Stomach (tissue), 9 donors: ENCODE measurements around the gene TAS2R4. TPM values are rescaled to one million over a fixed set of nuclear protein-coding genes. Genes with fewer than 3 reads are reported as not detected.

Experiments used
- DNase-seq, 2 donors: peaks; one replicate each; pipeline versions ENCODE4 v3.0.0 to v3.0.0-alpha.2; 2013 to 2019
- H3K27ac ChIP-seq, 5 donors: fragments of 200-600 bp in 4 of 5; sonication (generic) in 4 of 5; one replicate each; pipeline ENCODE4 v1.5.1; 2013 to 2019; ENCODE audit warnings: mild to moderate bottlenecking in 1 of 5, moderate library complexity in 1 of 5
- H3K27me3 ChIP-seq, 3 donors: fragments of 200-600 bp; sonication (generic); one replicate each; pipeline ENCODE4 v1.5.1; 2017 to 2019; ENCODE audit warnings: mixed run types in 1 of 3
- H3K36me3 ChIP-seq, 4 donors: fragments of 200-600 bp; sonication (generic); 1 replicate in 3 of 4; 2 replicates in 1 of 4; pipeline ENCODE4 v1.5.1; 2016 to 2019
- H3K4me1 ChIP-seq, 4 donors: fragments of 200-600 bp; sonication (generic); one replicate each; pipeline ENCODE4 v1.5.1; 2016 to 2019
- H3K4me3 ChIP-seq, 4 donors: fragments of 200-600 bp; sonication (generic) in 3 of 4; one replicate each; pipeline ENCODE4 v1.5.1; 2016 to 2019; ENCODE audit warnings: mild to moderate bottlenecking in 1 of 4
- H3K9me3 ChIP-seq, 4 donors: fragments of 200-600 bp; sonication (generic); one replicate each; pipeline ENCODE4 v1.5.1; 2016 to 2019
- CTCF ChIP-seq, 7 experiments: fragments of 450-650 bp in 4 of 7; fragments of 200-600 bp in 3 of 7; sonication (generic) in 3 of 7; IDR thresholded peaks; one replicate each; pipeline ENCODE4 v1.5.1; 2016 to 2019; ENCODE audit warnings: antibody characterized with exemption in 7 of 7, control low read depth in 2 of 7, mild to moderate bottlenecking in 1 of 7
- EP300 ChIP-seq: sonication (generic); formaldehyde crosslinking; IDR thresholded peaks from one replicate; pipeline ENCODE4 v1.6.1; 2017; ENCODE audit warnings: antibody characterized with exemption
- POLR2A ChIP-seq, 4 donors: fragments of 450-650 bp; IDR thresholded peaks; one replicate each; pipeline ENCODE4 v1.6.1; 2016; ENCODE audit warnings: antibody characterized with exemption in 4 of 4, control low read depth in 2 of 4, mild to moderate bottlenecking in 1 of 4, moderate library complexity in 1 of 4
- POLR2AphosphoS5 ChIP-seq, 3 donors: sonication (generic); formaldehyde crosslinking; IDR thresholded peaks; one replicate each; pipeline ENCODE4 v1.6.1; 2016; ENCODE audit warnings: antibody characterized with exemption in 3 of 3
- WGBS, 5 donors: extraction: QIAGEN DNeasy Blood & Tissue Kit in 3 of 5; methylation state at CpG; one replicate each; pipeline versions ENCODE4 v1.1.5 to v1.1.7; 2013 to 2018; 5-methylcytosine and 5-hydroxymethylcytosine counted together
- intact Hi-C: fragments of 100-400 bp; cut with DNase I; formaldehyde crosslinking; loops from one replicate; pipeline ENCODE4 v1.15.1; 2023; ENCODE audit warnings: low total_unique reads
- polyA plus RNA-seq, 3 donors: library from polyadenylated mRNA; stranded (reverse); fragments of 200-250 nt; gene quantifications; one replicate each; pipeline ENCODE4 v1.2.3, GENCODE V29; 2013
- total RNA-seq, 5 donors: library from RNA; depleted of rRNA; stranded (reverse); fragments of >200 nt; gene quantifications; one replicate each; pipeline versions ENCODE4 v1.1.0 to v1.2.3, GENCODE V29; 2014 to 2016
- donor health status: healthy with polysubstance abuse.
- donor health status: Bipolar disorder and iron deficiency.
- donor health status: healthy.

TAS2R4 gene
- total and polyA plus RNA-seq, 8 donors = 0.23 to 3.7 (median 1.0) TPM; not detected in 3

GRCh38 chr7:141737836-141738591, 38.5 kb upstream of the TAS2R4 start, which contains the start of gene SSBP1:
Gene SSBP1 (plus strand): TSS chr7:141738358. CDS start chr7:141739167, 809 bp downstream.
- peaks cover 17 to 44% (median 30%) of the 10 kb centered on the region in 4 donors for H3K4me1 ChIP-seq
- peak; percentile 91 to 98 for DNase-seq
- peaks cover 17 to 36% (median 31%) of the 10 kb centered on the region in 4 donors for H3K36me3 ChIP-seq
- intact Hi-C loops = no loop called here
- peak within 1 kb of the TSS; percentile 68 to 80 (median 75) for H3K4me3 ChIP-seq
- H3K27ac ChIP-seq = peak within 1 kb of the TSS; percentile 87 to 94 (median 88)
- TF ChIP-seq EP300 (no peak), CTCF (IDR thresholded peaks at IDR 0.05) (peak in 5 of 7 experiments; percentile 56 to 92 (median 60)), POLR2AphosphoS5 (IDR thresholded peaks at IDR 0.05) (peak; percentile 83 to 96 (median 86)), POLR2A (IDR thresholded peaks at IDR 0.05) (no peak)
- 1 to 2% (median 1%) methylated on average over 46 of the region's 46 CpGs for WGBS, 5 donors
- H3K27me3 ChIP-seq = no peaks in the 10 kb centered on the region
- no peaks in the 10 kb centered on the region for H3K9me3 ChIP-seq

GRCh38 chr7:141738592-141739013, 37.9 kb upstream of the TAS2R4 start:
- H3K27me3 ChIP-seq = no peaks in the 10 kb centered on the region
- H3K36me3 ChIP-seq = peaks cover 23 to 42% (median 37%) of the 10 kb centered on the region in 4 donors
- TF ChIP-seq POLR2A (IDR thresholded peaks at IDR 0.05) = no peak
- no peak for TF ChIP-seq POLR2AphosphoS5 (IDR thresholded peaks at IDR 0.05)
- TF ChIP-seq CTCF (IDR thresholded peaks at IDR 0.05) = no peak
- no peak for TF ChIP-seq EP300
- H3K4me1 ChIP-seq = peaks cover 17 to 44% (median 30%) of the 10 kb centered on the region in 4 donors
- peak overlapping the region; percentile 68 to 80 (median 75) for H3K4me3 ChIP-seq
- H3K27ac ChIP-seq = peak overlapping the region; percentile 81 to 89 (median 88)
- 0 to 2% (median 1%) methylated on average over 6 of the region's 6 CpGs for WGBS, 5 donors
- no peaks in the 10 kb centered on the region for H3K9me3 ChIP-seq
- no peak for DNase-seq
- intact Hi-C loops = no loop called here

GRCh38 chr7:141739250-141739649, 37.2 kb upstream of the TAS2R4 start:
- no peaks in the 10 kb centered on the region for H3K27me3 ChIP-seq
- peak overlapping the region in 2 of 5 donors; percentile 88 to 89 for H3K27ac ChIP-seq
- peaks cover 30 to 48% (median 44%) of the 10 kb centered on the region in 4 donors for H3K36me3 ChIP-seq
- peaks cover 17 to 44% (median 30%) of the 10 kb centered on the region in 4 donors for H3K4me1 ChIP-seq
- TF ChIP-seq CTCF (IDR thresholded peaks at IDR 0.05) (no peak), POLR2A (IDR thresholded peaks at IDR 0.05) (no peak), EP300 (no peak), POLR2AphosphoS5 (IDR thresholded peaks at IDR 0.05) (no peak)
- no peak for DNase-seq
- peak overlapping the region; percentile 68 to 80 (median 75) for H3K4me3 ChIP-seq
- intact Hi-C loops = no loop called here
- 55 to 59% (median 58%) methylated on average over 3 of the region's 3 CpGs for WGBS, 5 donors
- H3K9me3 ChIP-seq = no peaks in the 10 kb centered on the region

- Histone ChIP-seq H3K27me3 (no peaks in the 10 kb centered on the region), H3K9me3 (no peaks in the 10 kb centered on the region), H3K4me3 (no peak overlapping the region), H3K4me1 (peaks cover 15 to 41% (median 27%) of the 10 kb centered on the region in 4 donors), H3K36me3 (peaks cover 42 to 78% (median 73%) of the 10 kb centered on the region in 4 donors), H3K27ac (no peak overlapping the region)
- DNase-seq = no peak
- WGBS, 5 donors = 41 to 77% (median 63%) methylated on average over 1 of the region's 1 CpG
- intact Hi-C loops = no loop called here
- no peak for TF ChIP-seq POLR2AphosphoS5 (IDR thresholded peaks at IDR 0.05)
- no peak for TF ChIP-seq POLR2A (IDR thresholded peaks at IDR 0.05)
- TF ChIP-seq EP300 = no peak
- no peak for TF ChIP-seq CTCF (IDR thresholded peaks at IDR 0.05)
These were observed 34.2 kb upstream of the TAS2R4 start for GRCh38 chr7:141742229-141742628.
